GM12878 (cell line): ENCODE measurements around the gene PCDHGC5. TPM values are rescaled to one million over a fixed set of nuclear protein-coding genes. Genes with fewer than 3 reads are reported as not detected.

Source experiments
- ATAC-seq: fragments of 200-7000 bp; cut with Tn5 transposase; 3 replicates; pipeline ENCODE4 v1.9.1; 2020; ENCODE audit warnings: mild to moderate bottlenecking, moderate library complexity
- BruUV-seq: library from RNA; stranded (reverse); fragments of 400-500 nt; replicated peaks from 2 replicates; lab custom pipeline; 2021; lab: Mats Ljungman, UMichigan
- CTCF ChIA-PET: fragments of 300-600 bp; sonication (Branson Sonifier 250); formaldehyde crosslinking; extraction: SDS; loops from one replicate; lab custom pipeline; 2021; ENCODE audit warnings: inconsistent platforms; lab: Yijun Ruan, JAX
- POLR2A ChIA-PET: fragments of 350-600 bp; formaldehyde crosslinking; extraction: SDS; loops from one replicate; lab custom pipeline; 2021; ENCODE audit warnings: inconsistent platforms; lab: Charles Lee
- RAD21 ChIA-PET: fragments of 300-600 bp; sonication (Branson Sonifier 250); formaldehyde crosslinking; loops from one replicate; lab custom pipeline; 2023; ENCODE audit warnings: antibody characterized with exemption; ENCODE audit not compliant: unreplicated experiment; lab: Charles Lee
- SMC1A ChIA-PET: fragments of 300-600 bp; sonication (Branson Sonifier 250); formaldehyde crosslinking; loops from one replicate; lab custom pipeline; 2023; ENCODE audit not compliant: unreplicated experiment, uncharacterized antibody; lab: Charles Lee
- DNase-seq: peaks from one replicate; pipeline ENCODE4 v3.0.0-alpha.2; 2011; ENCODE audit warnings: low read depth, low spot score
- FAIRE-seq: peaks from 3 replicates; lab custom pipeline; 2011; peaks lifted over from hg19 to GRCh38; lab: Jason Lieb, UNC
- H2AFZ ChIP-seq: 2 replicates; pipeline ENCODE4 v1.6.0; 2011; ENCODE audit warnings: low read depth, low read length, control low read depth; ENCODE audit not compliant: control insufficient read depth
- H3K27ac ChIP-seq: 2 replicates; pipeline ENCODE4 v1.5.1; 2011; ENCODE audit warnings: control low read depth; ENCODE audit not compliant: control insufficient read depth, insufficient read depth
- H3K27me3 ChIP-seq, 2 experiments: replicated peaks in 1 of 2; 2 replicates each; pipeline versions ENCODE4 v1.6.0 to v1.6.1; 2011; ENCODE audit warnings: low read length in 1 of 2; ENCODE audit not compliant: control insufficient read depth in 2 of 2, insufficient read depth in 2 of 2
- H3K36me3 ChIP-seq, 2 experiments: 2 replicates each; pipeline ENCODE4 v1.5.1; 2011; ENCODE audit warnings: low read length in 1 of 2; ENCODE audit not compliant: control insufficient read depth in 2 of 2, insufficient read depth in 2 of 2
- H3K4me1 ChIP-seq: 2 replicates; pipeline ENCODE4 v1.6.1; 2011; ENCODE audit warnings: mild to moderate bottlenecking, low read length, moderate library complexity, mixed read lengths; ENCODE audit not compliant: control insufficient read depth, insufficient read depth
- H3K4me2 ChIP-seq: 2 replicates; pipeline ENCODE4 v1.6.0; 2011; ENCODE audit warnings: control low read depth; ENCODE audit not compliant: control insufficient read depth, insufficient read depth
- H3K4me3 ChIP-seq: fragments of 200-600 bp; sonication (generic); 2 replicates; pipeline ENCODE4 v1.5.1; 2016
- H3K79me2 ChIP-seq: 2 replicates; pipeline ENCODE4 v1.6.0; 2011; ENCODE audit warnings: low read length; ENCODE audit not compliant: control insufficient read depth, insufficient read depth
- H3K9ac ChIP-seq: 2 replicates; pipeline ENCODE4 v1.8.0; 2011; ENCODE audit warnings: low read length, control low read depth, mixed read lengths; ENCODE audit not compliant: control insufficient read depth, insufficient read depth
- H3K9me3 ChIP-seq: replicated peaks from 3 replicates; pipeline ENCODE4 v1.5.1; 2011; ENCODE audit warnings: mild to moderate bottlenecking, low read length; ENCODE audit not compliant: control insufficient read depth, insufficient read depth
- H4K20me1 ChIP-seq: 2 replicates; pipeline ENCODE4 v1.6.0; 2011; ENCODE audit not compliant: control insufficient read depth, insufficient read depth
- ASH2L ChIP-seq: fragments of 300-600, 200-600 bp; sonication (generic); IDR thresholded peaks from 2 replicates; pipeline ENCODE4 v1.6.1; 2017; ENCODE audit warnings: low read depth, mild to moderate bottlenecking, borderline replicate concordance
- ELK1 ChIP-seq: IDR thresholded peaks from 2 replicates; pipeline ENCODE4 v1.6.1; 2012; ENCODE audit warnings: low read depth, low read length, improper control_type of control experiment
- POLR2AphosphoS2 ChIP-seq: IDR thresholded peaks from 2 replicates; pipeline ENCODE4 v1.6.1; 2011; ENCODE audit warnings: low read depth, mild to moderate bottlenecking, low read length, improper control_type of control experiment, moderate library complexity
- SIN3A ChIP-seq: IDR thresholded peaks from 2 replicates; pipeline ENCODE4 v1.6.1; 2012; ENCODE audit warnings: low read depth, low read length, improper control_type of control experiment
- YBX1 ChIP-seq: fragments of 450-650 bp; IDR thresholded peaks from 2 replicates; pipeline ENCODE4 v1.6.1; 2016; ENCODE audit warnings: antibody characterized with exemption
- WGBS: methylation state at CpG from one replicate; pipeline ENCODE4 v1.1.6; 2016; ENCODE audit warnings: low lambda C conversion rate; ENCODE audit not compliant: insufficient replicate concordance, insufficient coverage; ENCODE audit errors: missing lambda C conversion rate; 5-methylcytosine and 5-hydroxymethylcytosine counted together
- in situ Hi-C: fragments of 300-500 bp; cut with MboI; formaldehyde crosslinking; loops from 9 replicates; pipeline ENCODE4 v1.14.3; 2018; ENCODE audit warnings: mixed read lengths
- intact Hi-C: fragments of 100-400 bp; cut with micrococcal nuclease; formaldehyde crosslinking; loops from one replicate; pipeline ENCODE4 v1.14.2; 2022; ENCODE audit not compliant: unreplicated experiment
- polyA plus RNA-seq, 11 experiments: library from polyadenylated mRNA; depleted of rRNA in 4 of 11; unstranded in 6 of 11; stranded (reverse) in 5 of 11; fragments of >200 nt; fragmentation: Nextera tagmentation in 4 of 11; fragmentation: Illumina TruSeq in 1 of 11; extraction: Ambion mirVana in 4 of 11; extraction: Trizol in 1 of 11; gene quantifications; 1 replicate in 1 of 11; 2 replicates in 10 of 11; pipeline versions ENCODE4 v1.2.1 to v1.2.3, GENCODE V29; 2011 to 2016; ENCODE audit warnings: inconsistent platforms in 2 of 11, missing spikeins in 2 of 11, low read depth in 1 of 11
- total RNA-seq, 4 experiments: library from RNA; depleted of rRNA in 3 of 4; stranded (reverse); fragments of >200 nt in 3 of 4; fragmentation: Illumina TruSeq in 1 of 4; extraction: Trizol in 1 of 4; gene quantifications; 2 replicates each; pipeline versions ENCODE4 v1.2.1 to v1.2.3, GENCODE V29; 2013 to 2021

The PCDHGC5 gene
- total and polyA plus RNA-seq, 10 of the 15 experiments (the other 5 are each of a cell fraction or from before 2014, with no cell fraction given), result 0.05 to 0.87 (median 0.18) TPM; not detected in 2

- in situ Hi-C loops (no loop called here), intact Hi-C loops (no loop called here)
- ATAC-seq (no peak), FAIRE-seq (no peak), DNase-seq (no peak)
- Histone ChIP-seq H3K9me3 (no peaks in the 10 kb centered on the region), H3K27me3 (no peaks in the 10 kb centered on the region), H4K20me1 (no peaks in the 10 kb centered on the region), H3K4me1 (peaks cover 43% of the 10 kb centered on the region), H3K4me3 (no peak overlapping the region), H2AFZ (no peak overlapping the region), H3K9ac (no peak overlapping the region), H3K4me2 (no peak overlapping the region), H3K27ac (no peak overlapping the region), H3K36me3 (peaks cover 13 to 33% of the 10 kb centered on the region in 2 experiments), H3K79me2 (peaks cover under 1% of the 10 kb centered on the region)
- ChIA-PET SMC1A (interaction anchor here (1.0 to 10.8 kb wide), 6 partner anchors 10 to 103 kb away, joined by 3 to 176 read pairs (median 14); partner anchors contain the start of genes PCDHGA10, PCDHGA12 and PCDHGC3), POLR2A (interaction anchor here (0.7 to 1.3 kb wide), 2 partner anchors 9 to 36 kb away, joined by 3 to 4 read pairs; no protein-coding TSS in a partner anchor), RAD21 (interaction anchor here (0.8 to 11.6 kb wide), 5 partner anchors 7 to 146 kb away, joined by 3 to 109 read pairs (median 4); partner anchors contain the start of genes PCDHGA11, PCDHGB3 and PCDHGC3), CTCF (interaction anchor here (1.1 to 11.9 kb wide), 16 partner anchors 10 to 196 kb away, joined by 3 to 213 read pairs (median 30); partner anchors contain the start of genes PCDHGA10, PCDHGA11, PCDHGA12 and PCDHGB7)
- TF ChIP-seq SIN3A, result no peak
- TF ChIP-seq YBX1, result no peak
- no peak for TF ChIP-seq ASH2L
- TF ChIP-seq ELK1, result no peak
- TF ChIP-seq POLR2AphosphoS2, result no peak
- no TSS peak for BruUV-seq
- 81% methylated on average over 4 of the region's 4 CpGs for WGBS
Observed at GRCh38 chr5:141515946-141516671, 27.2 kb downstream of the PCDHGC5 start.
